ENCODE data around the gene DBH.

DNA sequence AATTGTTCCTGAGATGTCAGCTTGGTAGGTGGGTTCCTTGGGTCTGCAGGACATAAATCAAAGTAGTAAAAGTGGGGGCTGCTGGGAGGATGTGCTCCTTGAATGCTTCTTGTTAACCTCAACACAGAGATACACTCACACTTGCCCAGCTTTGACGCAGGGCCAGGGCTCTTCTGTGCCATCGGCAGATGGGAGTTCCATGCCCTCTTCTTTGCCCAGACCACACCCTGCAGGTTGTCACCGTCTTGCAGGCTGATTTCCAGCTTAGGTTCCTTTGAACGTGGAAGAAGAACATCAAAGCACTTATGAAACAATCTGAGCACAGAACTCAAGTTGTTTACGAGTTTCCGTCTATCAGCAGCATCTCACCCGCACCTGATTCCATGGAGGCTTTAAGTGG lies 11.0 kb downstream of the DBH start:
- TF ChIP-seq POLR2A (IDR thresholded peaks at IDR 0.05), result no peak
- TF ChIP-seq, protein P1, sequence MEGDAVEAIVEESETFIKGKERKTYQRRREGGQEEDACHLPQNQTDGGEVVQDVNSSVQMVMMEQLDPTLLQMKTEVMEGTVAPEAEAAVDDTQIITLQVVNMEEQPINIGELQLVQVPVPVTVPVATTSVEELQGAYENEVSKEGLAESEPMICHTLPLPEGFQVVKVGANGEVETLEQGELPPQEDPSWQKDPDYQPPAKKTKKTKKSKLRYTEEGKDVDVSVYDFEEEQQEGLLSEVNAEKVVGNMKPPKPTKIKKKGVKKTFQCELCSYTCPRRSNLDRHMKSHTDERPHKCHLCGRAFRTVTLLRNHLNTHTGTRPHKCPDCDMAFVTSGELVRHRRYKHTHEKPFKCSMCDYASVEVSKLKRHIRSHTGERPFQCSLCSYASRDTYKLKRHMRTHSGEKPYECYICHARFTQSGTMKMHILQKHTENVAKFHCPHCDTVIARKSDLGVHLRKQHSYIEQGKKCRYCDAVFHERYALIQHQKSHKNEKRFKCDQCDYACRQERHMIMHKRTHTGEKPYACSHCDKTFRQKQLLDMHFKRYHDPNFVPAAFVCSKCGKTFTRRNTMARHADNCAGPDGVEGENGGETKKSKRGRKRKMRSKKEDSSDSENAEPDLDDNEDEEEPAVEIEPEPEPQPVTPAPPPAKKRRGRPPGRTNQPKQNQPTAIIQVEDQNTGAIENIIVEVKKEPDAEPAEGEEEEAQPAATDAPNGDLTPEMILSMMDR (IDR thresholded peaks at IDR 0.05), result no peak

Data from body of pancreas (tissue), 4 donors.